ENCODE data around the gene AGER. TPM values are rescaled to one million over a fixed set of nuclear protein-coding genes. Genes with fewer than 3 reads are reported as not detected.
"Not testable (repeated sequence)": the region's sequence is repeated elsewhere in the genome, so short reads cannot be mapped to it uniquely, and the experiment has no call there.

Gene AGER
- polyA plus RNA-seq, 4 donors = 3.0 to 12.1 (median 9.2) TPM

GRCh38 chr6:32186151-32186840, 2.2 kb upstream of the AGER start:
- H3K4me3 ChIP-seq (ENCODE audit: low read depth in 1 of 3, low read length in 3 of 3); H3K27me3 ChIP-seq (ENCODE audit: control insufficient read depth in 3 of 3, insufficient read depth in 3 of 3, low read length in 3 of 3); FAIRE-seq; DNase-seq; H3K9me3 ChIP-seq (ENCODE audit: control insufficient read depth in 2 of 2, insufficient read depth in 1 of 2, low read depth in 1 of 2, low read length in 1 of 2): not testable (repeated sequence)
- Histone ChIP-seq H3K27ac (ENCODE audit: low read depth in 1 of 3, low read length in 2 of 3) (peak overlapping the region in 2 of 3 donors; percentile 48 to 60), H3K36me3 (ENCODE audit: control insufficient read depth in 3 of 3, insufficient read depth in 2 of 3, low read depth in 1 of 3, low read length in 3 of 3) (peaks cover 1 to 67% (median 9%) of the 10 kb centered on the region in 3 donors), H3K4me1 (ENCODE audit: control insufficient read depth in 3 of 3, insufficient read depth in 2 of 3, low read depth in 1 of 3, low read length in 2 of 3) (peaks cover 9 to 35% (median 13%) of the 10 kb centered on the region in 3 donors)
- 48 to 63% (median 59%) methylated on average over 10 of the region's 10 CpGs for WGBS, 3 donors

DNA sequence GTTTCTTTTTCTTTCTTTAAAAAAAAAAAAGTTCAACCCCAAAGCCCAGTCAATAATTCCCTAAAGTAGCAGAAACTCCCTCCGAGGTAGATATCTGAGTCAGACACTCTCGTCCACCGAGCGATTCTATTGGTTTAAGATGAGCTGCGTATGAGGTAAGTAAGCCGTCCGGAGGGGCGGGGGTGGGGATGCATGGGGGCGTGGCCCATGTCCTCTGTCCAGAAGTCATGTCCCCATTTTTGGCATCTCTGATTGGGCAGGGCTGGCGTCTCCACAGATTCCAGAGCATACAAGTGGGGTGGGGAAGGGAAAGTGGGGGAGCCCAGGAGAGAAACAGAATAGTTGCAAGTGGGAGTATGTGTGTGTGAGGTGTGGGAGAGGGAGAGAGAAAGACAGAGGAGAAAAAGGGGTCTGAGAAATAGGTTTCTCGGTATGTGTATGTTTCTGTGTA, 1.7 kb upstream of the AGER start:
- peak; percentile 65 to 75 for DNase-seq
- H3K9me3 ChIP-seq (ENCODE audit: control insufficient read depth in 2 of 2, insufficient read depth in 1 of 2, low read depth in 1 of 2, low read length in 1 of 2); H3K27me3 ChIP-seq (ENCODE audit: control insufficient read depth in 3 of 3, insufficient read depth in 3 of 3, low read length in 3 of 3); FAIRE-seq; H3K4me3 ChIP-seq (ENCODE audit: low read depth in 1 of 3, low read length in 3 of 3): not testable (repeated sequence)
- H3K27ac ChIP-seq (ENCODE audit: low read depth in 1 of 3, low read length in 2 of 3) = peak overlapping the region in 2 of 3 donors; percentile 48 to 60
- H3K36me3 ChIP-seq (ENCODE audit: control insufficient read depth in 3 of 3, insufficient read depth in 2 of 3, low read depth in 1 of 3, low read length in 3 of 3) = peaks cover 6 to 71% (median 9%) of the 10 kb centered on the region in 3 donors
- H3K4me1 ChIP-seq (ENCODE audit: control insufficient read depth in 3 of 3, insufficient read depth in 2 of 3, low read depth in 1 of 3, low read length in 2 of 3) = peaks cover 3 to 29% (median 11%) of the 10 kb centered on the region in 3 donors
- 9 to 27% (median 19%) methylated on average over 11 of the region's 11 CpGs for WGBS, 3 donors

GRCh38 chr6:32183483-32184083, 470 bp downstream of the AGER start:
- 77 to 84% (median 82%) methylated on average over 15 of the region's 15 CpGs for WGBS, 3 donors
- H3K27ac ChIP-seq (ENCODE audit: low read depth in 1 of 3, low read length in 2 of 3) = peak overlapping the region in 1 of 3 donors; percentile 32
- H3K27me3 ChIP-seq (ENCODE audit: control insufficient read depth in 3 of 3, insufficient read depth in 3 of 3, low read length in 3 of 3) = no peaks in the 10 kb centered on the region
- no peak overlapping the region for H3K4me3 ChIP-seq (ENCODE audit: low read depth in 1 of 3, low read length in 3 of 3)
- peaks cover 0 to 28% (median 9%) of the 10 kb centered on the region in 3 donors for H3K4me1 ChIP-seq (ENCODE audit: control insufficient read depth in 3 of 3, insufficient read depth in 2 of 3, low read depth in 1 of 3, low read length in 2 of 3)
- H3K9me3 ChIP-seq (ENCODE audit: control insufficient read depth in 2 of 2, insufficient read depth in 1 of 2, low read depth in 1 of 2, low read length in 1 of 2) = no peaks in the 10 kb centered on the region
- H3K36me3 ChIP-seq (ENCODE audit: control insufficient read depth in 3 of 3, insufficient read depth in 2 of 3, low read depth in 1 of 3, low read length in 3 of 3) = peaks cover 6 to 73% (median 9%) of the 10 kb centered on the region in 3 donors
- DNase-seq (no peak), FAIRE-seq (no peak)

GRCh38 chr6:32183030-32183429, 1.0 kb downstream of the AGER start:
- H3K27ac ChIP-seq (ENCODE audit: low read depth in 1 of 3, low read length in 2 of 3) = peak overlapping the region in 1 of 3 donors; percentile 33

DNA sequence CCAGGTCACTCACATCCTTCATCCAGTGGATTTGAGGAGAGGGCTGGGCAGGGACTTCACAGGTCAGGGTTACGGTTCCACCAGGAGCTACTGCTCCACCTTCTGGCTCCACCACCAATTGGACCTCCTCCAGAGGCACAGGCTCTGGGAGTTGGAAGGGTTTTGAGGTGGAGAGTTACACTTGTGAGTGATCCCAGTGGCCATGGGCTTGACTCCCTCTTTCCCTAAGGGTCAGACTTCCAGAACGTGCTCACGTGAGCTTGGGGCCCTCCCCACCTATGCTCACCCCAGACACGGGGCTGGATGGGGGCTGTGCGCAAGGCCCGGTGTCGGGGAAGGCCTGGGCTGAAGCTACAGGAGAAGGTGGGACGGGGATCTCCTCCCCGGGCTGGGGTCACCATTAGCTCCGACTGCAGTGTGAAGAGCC, 1.5 kb downstream of the AGER start:
- Histone ChIP-seq H3K4me1 (ENCODE audit: control insufficient read depth in 3 of 3, insufficient read depth in 2 of 3, low read depth in 1 of 3, low read length in 2 of 3) (peaks cover 0 to 22% (median 7%) of the 10 kb centered on the region in 3 donors), H3K27ac (ENCODE audit: low read depth in 1 of 3, low read length in 2 of 3) (peak overlapping the region in 1 of 3 donors; percentile 33)

More at GRCh38 chr6:32183030-32183429, 1.0 kb downstream of the AGER start:
- 68 to 78% (median 78%) methylated on average over 3 of the region's 3 CpGs for WGBS, 3 donors
- Histone ChIP-seq H3K36me3 (ENCODE audit: control insufficient read depth in 3 of 3, insufficient read depth in 2 of 3, low read depth in 1 of 3, low read length in 3 of 3) (peaks cover 6 to 68% (median 9%) of the 10 kb centered on the region in 3 donors), H3K9me3 (ENCODE audit: control insufficient read depth in 2 of 2, insufficient read depth in 1 of 2, low read depth in 1 of 2, low read length in 1 of 2) (no peaks in the 10 kb centered on the region), H3K27me3 (ENCODE audit: control insufficient read depth in 3 of 3, insufficient read depth in 3 of 3, low read length in 3 of 3) (no peaks in the 10 kb centered on the region), H3K4me3 (ENCODE audit: low read depth in 1 of 3, low read length in 3 of 3) (no peak overlapping the region), H3K4me1 (ENCODE audit: control insufficient read depth in 3 of 3, insufficient read depth in 2 of 3, low read depth in 1 of 3, low read length in 2 of 3) (peaks cover 0 to 27% (median 7%) of the 10 kb centered on the region in 3 donors)
- no peak for FAIRE-seq
- DNase-seq = no peak

DNA sequence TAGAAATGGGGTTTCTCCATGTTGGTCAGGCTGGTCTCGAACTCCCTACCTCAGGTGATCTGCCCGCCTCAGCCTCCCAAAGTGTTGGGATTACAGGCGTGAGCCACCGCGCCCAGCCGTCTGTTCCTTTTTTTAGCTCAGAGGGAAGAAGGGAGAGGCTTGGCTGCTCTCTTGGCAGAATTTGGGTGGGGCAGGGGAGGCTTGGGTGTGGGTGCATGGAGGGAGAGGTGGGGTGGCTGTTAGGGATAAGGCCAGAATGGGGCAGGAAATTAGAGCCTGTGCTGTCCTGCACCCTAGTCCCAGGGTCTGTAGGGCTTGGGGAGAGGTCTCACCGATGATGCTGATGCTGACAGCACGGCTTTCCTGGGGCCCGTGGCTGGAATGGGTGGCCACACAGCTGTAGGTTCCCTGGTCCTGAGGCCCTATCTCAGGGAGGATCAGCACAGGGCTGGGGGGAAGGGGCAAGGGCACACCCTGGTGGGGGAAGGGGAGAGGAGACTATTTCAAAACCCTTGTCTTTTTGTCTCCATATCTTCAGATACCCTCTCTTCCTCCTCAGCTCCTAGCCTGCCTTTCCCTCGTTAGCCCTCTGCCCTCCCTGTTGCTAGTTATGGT, 2.0 kb downstream of the AGER start:
- Histone ChIP-seq H3K27me3 (ENCODE audit: control insufficient read depth in 3 of 3, insufficient read depth in 3 of 3, low read length in 3 of 3) (no peaks in the 10 kb centered on the region), H3K27ac (ENCODE audit: low read depth in 1 of 3, low read length in 2 of 3) (peak overlapping the region in 1 of 3 donors; percentile 33), H3K4me1 (ENCODE audit: control insufficient read depth in 3 of 3, insufficient read depth in 2 of 3, low read depth in 1 of 3, low read length in 2 of 3) (peaks cover 0 to 24% (median 7%) of the 10 kb centered on the region in 3 donors), H3K36me3 (ENCODE audit: control insufficient read depth in 3 of 3, insufficient read depth in 2 of 3, low read depth in 1 of 3, low read length in 3 of 3) (peaks cover 6 to 57% (median 9%) of the 10 kb centered on the region in 3 donors), H3K9me3 (ENCODE audit: control insufficient read depth in 2 of 2, insufficient read depth in 1 of 2, low read depth in 1 of 2, low read length in 1 of 2) (no peaks in the 10 kb centered on the region), H3K4me3 (ENCODE audit: low read depth in 1 of 3, low read length in 3 of 3) (no peak overlapping the region)
- DNase-seq = no peak
- 78 to 85% (median 81%) methylated on average over 10 of the region's 10 CpGs for WGBS, 3 donors
- FAIRE-seq = no peak

More for the DNA sequence above, 1.5 kb downstream of the AGER start:
- Histone ChIP-seq H3K27me3 (ENCODE audit: control insufficient read depth in 3 of 3, insufficient read depth in 3 of 3, low read length in 3 of 3) (no peaks in the 10 kb centered on the region), H3K9me3 (ENCODE audit: control insufficient read depth in 2 of 2, insufficient read depth in 1 of 2, low read depth in 1 of 2, low read length in 1 of 2) (no peaks in the 10 kb centered on the region), H3K4me3 (ENCODE audit: low read depth in 1 of 3, low read length in 3 of 3) (no peak overlapping the region), H3K36me3 (ENCODE audit: control insufficient read depth in 3 of 3, insufficient read depth in 2 of 3, low read depth in 1 of 3, low read length in 3 of 3) (peaks cover 6 to 63% (median 9%) of the 10 kb centered on the region in 3 donors)
- FAIRE-seq = no peak
- no peak for DNase-seq
- WGBS, 3 donors = 84 to 90% (median 84%) methylated on average over 10 of the region's 10 CpGs

- Histone ChIP-seq H3K36me3 (ENCODE audit: control insufficient read depth in 3 of 3, insufficient read depth in 2 of 3, low read depth in 1 of 3, low read length in 3 of 3) (peaks cover 5 to 49% (median 6%) of the 10 kb centered on the region in 3 donors), H3K4me1 (ENCODE audit: control insufficient read depth in 3 of 3, insufficient read depth in 2 of 3, low read depth in 1 of 3, low read length in 2 of 3) (peaks cover 0 to 26% (median 13%) of the 10 kb centered on the region in 3 donors), H3K27ac (ENCODE audit: low read depth in 1 of 3, low read length in 2 of 3) (no peak overlapping the region), H3K4me3 (ENCODE audit: low read depth in 1 of 3, low read length in 3 of 3) (no peak overlapping the region), H3K27me3 (ENCODE audit: control insufficient read depth in 3 of 3, insufficient read depth in 3 of 3, low read length in 3 of 3) (no peaks in the 10 kb centered on the region), H3K9me3 (ENCODE audit: control insufficient read depth in 2 of 2, insufficient read depth in 1 of 2, low read depth in 1 of 2, low read length in 1 of 2) (no peaks in the 10 kb centered on the region)
- 88 to 93% (median 93%) methylated on average over 15 of the region's 15 CpGs for WGBS, 3 donors
- no peak for DNase-seq
- FAIRE-seq = no peak
Observed at GRCh38 chr6:32181148-32181702, 2.8 kb downstream of the AGER start.

Data from small intestine (tissue), 7 donors.